Panc1 (cell line): ENCODE measurements around the gene RBPMS2.

Experiments used
- TF ChIP-seq, protein P1 (sequence below), 2 experiments: IDR thresholded peaks; 2 replicates each; pipeline ENCODE4 v1.6.1; 2011 to 2012; ENCODE audit warnings: low read depth in 2 of 2, control low read depth in 1 of 2, low read length in 1 of 2, mild to moderate bottlenecking in 1 of 2, moderate library complexity in 1 of 2; ENCODE audit not compliant: insufficient read depth in 1 of 2
- TF ChIP-seq, protein P2 (sequence below): fragments of 450-650 bp; IDR thresholded peaks from 2 replicates; pipeline ENCODE4 v1.5.1; 2017; ENCODE audit warnings: mild to moderate bottlenecking

DNA sequence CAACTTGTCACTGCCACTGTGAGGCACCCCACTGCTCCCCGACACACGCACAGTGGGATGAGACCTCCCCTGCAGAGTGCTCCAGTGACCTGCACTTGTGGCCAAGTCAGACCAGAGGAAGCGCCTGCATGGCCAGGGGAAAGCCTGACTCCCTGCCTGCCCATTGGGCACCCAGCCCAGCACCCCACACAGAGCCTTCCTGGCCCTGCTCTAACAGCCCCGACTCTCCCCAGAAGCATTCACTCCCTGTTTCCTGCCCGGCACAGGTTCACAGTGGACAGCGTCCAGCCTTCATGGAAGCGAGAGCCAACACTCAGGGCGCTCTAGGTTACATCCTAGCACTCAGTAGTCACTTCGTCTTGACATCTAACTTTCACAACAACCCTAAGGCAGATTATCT, 27.8 kb downstream of the RBPMS2 start:
- TF ChIP-seq, protein P1, sequence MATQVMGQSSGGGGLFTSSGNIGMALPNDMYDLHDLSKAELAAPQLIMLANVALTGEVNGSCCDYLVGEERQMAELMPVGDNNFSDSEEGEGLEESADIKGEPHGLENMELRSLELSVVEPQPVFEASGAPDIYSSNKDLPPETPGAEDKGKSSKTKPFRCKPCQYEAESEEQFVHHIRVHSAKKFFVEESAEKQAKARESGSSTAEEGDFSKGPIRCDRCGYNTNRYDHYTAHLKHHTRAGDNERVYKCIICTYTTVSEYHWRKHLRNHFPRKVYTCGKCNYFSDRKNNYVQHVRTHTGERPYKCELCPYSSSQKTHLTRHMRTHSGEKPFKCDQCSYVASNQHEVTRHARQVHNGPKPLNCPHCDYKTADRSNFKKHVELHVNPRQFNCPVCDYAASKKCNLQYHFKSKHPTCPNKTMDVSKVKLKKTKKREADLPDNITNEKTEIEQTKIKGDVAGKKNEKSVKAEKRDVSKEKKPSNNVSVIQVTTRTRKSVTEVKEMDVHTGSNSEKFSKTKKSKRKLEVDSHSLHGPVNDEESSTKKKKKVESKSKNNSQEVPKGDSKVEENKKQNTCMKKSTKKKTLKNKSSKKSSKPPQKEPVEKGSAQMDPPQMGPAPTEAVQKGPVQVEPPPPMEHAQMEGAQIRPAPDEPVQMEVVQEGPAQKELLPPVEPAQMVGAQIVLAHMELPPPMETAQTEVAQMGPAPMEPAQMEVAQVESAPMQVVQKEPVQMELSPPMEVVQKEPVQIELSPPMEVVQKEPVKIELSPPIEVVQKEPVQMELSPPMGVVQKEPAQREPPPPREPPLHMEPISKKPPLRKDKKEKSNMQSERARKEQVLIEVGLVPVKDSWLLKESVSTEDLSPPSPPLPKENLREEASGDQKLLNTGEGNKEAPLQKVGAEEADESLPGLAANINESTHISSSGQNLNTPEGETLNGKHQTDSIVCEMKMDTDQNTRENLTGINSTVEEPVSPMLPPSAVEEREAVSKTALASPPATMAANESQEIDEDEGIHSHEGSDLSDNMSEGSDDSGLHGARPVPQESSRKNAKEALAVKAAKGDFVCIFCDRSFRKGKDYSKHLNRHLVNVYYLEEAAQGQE (IDR thresholded peaks at IDR 0.05; ENCODE audit: insufficient read depth in 1 of 2, low read depth in 2 of 2, low read length in 1 of 2), result no peak
- TF ChIP-seq, protein P2, sequence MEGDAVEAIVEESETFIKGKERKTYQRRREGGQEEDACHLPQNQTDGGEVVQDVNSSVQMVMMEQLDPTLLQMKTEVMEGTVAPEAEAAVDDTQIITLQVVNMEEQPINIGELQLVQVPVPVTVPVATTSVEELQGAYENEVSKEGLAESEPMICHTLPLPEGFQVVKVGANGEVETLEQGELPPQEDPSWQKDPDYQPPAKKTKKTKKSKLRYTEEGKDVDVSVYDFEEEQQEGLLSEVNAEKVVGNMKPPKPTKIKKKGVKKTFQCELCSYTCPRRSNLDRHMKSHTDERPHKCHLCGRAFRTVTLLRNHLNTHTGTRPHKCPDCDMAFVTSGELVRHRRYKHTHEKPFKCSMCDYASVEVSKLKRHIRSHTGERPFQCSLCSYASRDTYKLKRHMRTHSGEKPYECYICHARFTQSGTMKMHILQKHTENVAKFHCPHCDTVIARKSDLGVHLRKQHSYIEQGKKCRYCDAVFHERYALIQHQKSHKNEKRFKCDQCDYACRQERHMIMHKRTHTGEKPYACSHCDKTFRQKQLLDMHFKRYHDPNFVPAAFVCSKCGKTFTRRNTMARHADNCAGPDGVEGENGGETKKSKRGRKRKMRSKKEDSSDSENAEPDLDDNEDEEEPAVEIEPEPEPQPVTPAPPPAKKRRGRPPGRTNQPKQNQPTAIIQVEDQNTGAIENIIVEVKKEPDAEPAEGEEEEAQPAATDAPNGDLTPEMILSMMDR, result no peak
